Thyroid gland (tissue), 4 donors: Measurements from ENCODE around the gene ANKRD63.

Source experiments
- CTCF ChIP-seq, 6 experiments: fragments of 200-600 bp in 3 of 6; fragments of 450-650 bp in 3 of 6; sonication (generic) in 3 of 6; IDR thresholded peaks; one replicate each; pipeline ENCODE4 v1.5.1; 2016 to 2019; ENCODE audit warnings: antibody characterized with exemption in 6 of 6, mild to moderate bottlenecking in 2 of 6, inconsistent platforms in 1 of 6, moderate library complexity in 1 of 6
- POLR2A ChIP-seq, 2 donors: fragments of 450-650 bp; IDR thresholded peaks; one replicate each; pipeline ENCODE4 v1.6.1; 2017; ENCODE audit warnings: antibody characterized with exemption in 2 of 2, mild to moderate bottlenecking in 2 of 2, moderate library complexity in 1 of 2

GRCh38 chr15:40258544-40258943 is 24.3 kb downstream of the ANKRD63 start:
- TF ChIP-seq CTCF (IDR thresholded peaks at IDR 0.05): no peak
- no peak for TF ChIP-seq POLR2A (IDR thresholded peaks at IDR 0.05)
